Lower leg skin (tissue), 3 donors: ENCODE measurements around the gene APRT.

Source experiments
- POLR2A ChIP-seq, 2 donors: fragments of 450-650 bp; IDR thresholded peaks; one replicate each; pipeline ENCODE4 v1.6.1; 2016 to 2017; ENCODE audit warnings: antibody characterized with exemption in 2 of 2, mild to moderate bottlenecking in 1 of 2, moderate library complexity in 1 of 2
- TF ChIP-seq, protein P1 (sequence below), 3 donors: fragments of 450-650 bp; IDR thresholded peaks; one replicate each; pipeline ENCODE4 v1.5.1; 2016; ENCODE audit warnings: antibody characterized with exemption in 3 of 3, mild to moderate bottlenecking in 3 of 3, moderate library complexity in 2 of 3

GRCh38 chr16:88770461-88771293 is 41.1 kb downstream of the APRT start:
- TF ChIP-seq POLR2A (IDR thresholded peaks at IDR 0.05) = no peak
- TF ChIP-seq, protein P1, sequence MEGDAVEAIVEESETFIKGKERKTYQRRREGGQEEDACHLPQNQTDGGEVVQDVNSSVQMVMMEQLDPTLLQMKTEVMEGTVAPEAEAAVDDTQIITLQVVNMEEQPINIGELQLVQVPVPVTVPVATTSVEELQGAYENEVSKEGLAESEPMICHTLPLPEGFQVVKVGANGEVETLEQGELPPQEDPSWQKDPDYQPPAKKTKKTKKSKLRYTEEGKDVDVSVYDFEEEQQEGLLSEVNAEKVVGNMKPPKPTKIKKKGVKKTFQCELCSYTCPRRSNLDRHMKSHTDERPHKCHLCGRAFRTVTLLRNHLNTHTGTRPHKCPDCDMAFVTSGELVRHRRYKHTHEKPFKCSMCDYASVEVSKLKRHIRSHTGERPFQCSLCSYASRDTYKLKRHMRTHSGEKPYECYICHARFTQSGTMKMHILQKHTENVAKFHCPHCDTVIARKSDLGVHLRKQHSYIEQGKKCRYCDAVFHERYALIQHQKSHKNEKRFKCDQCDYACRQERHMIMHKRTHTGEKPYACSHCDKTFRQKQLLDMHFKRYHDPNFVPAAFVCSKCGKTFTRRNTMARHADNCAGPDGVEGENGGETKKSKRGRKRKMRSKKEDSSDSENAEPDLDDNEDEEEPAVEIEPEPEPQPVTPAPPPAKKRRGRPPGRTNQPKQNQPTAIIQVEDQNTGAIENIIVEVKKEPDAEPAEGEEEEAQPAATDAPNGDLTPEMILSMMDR (IDR thresholded peaks at IDR 0.05) = no peak
